IPS-NIHi11 (cell line): ENCODE measurements around the gene RUSC1.
"Not testable (repeated sequence)": the region's sequence is repeated elsewhere in the genome, so short reads cannot be mapped to it uniquely, and the experiment has no call there.

Source experiments
- DNase-seq: peaks from one replicate; pipeline ENCODE4 v3.0.0; 2012; ENCODE audit warnings: mixed read lengths, low spot score

The RUSC1 gene

DNA sequence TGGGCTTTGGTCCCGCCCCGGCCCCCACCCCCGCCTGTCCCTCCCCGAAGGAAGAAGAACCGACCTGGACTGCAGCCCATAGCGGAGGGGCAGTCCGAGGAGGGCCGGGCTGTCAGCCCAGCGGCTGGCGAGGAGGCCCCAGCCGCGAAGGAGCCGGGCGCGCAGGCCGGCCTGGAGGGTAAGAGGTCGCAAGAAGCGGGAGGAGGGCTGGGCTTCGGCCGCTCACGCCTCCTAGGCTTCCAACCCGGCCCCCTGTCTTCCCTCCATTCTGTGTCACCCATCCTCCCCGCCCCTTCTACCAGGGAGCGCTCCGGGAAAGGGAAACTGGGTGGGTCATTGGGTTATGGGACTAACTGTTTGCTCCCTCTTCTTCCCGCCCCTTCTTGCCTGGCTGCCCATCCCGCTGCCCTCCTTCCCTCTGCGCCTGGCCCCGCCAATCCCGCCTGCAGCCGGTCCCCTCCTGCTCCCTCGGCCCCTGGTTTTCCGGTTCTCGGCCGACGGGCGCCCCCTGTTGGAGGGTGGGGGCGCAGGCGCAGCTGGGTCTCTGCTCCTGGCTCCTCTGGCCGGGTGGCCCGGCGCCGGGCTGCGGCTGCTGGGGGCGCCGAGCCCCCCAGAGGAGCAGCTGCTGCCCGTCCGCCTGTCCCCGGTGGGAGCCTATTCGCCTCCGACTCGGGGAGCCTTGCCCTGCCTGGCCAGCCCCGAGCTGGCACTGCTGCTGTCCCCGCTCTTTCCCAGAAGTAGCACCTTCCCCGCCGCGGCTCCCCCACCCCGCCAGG is 2.4 kb downstream of the RUSC1 start:
- DNase-seq, result peak; percentile 91

DNA sequence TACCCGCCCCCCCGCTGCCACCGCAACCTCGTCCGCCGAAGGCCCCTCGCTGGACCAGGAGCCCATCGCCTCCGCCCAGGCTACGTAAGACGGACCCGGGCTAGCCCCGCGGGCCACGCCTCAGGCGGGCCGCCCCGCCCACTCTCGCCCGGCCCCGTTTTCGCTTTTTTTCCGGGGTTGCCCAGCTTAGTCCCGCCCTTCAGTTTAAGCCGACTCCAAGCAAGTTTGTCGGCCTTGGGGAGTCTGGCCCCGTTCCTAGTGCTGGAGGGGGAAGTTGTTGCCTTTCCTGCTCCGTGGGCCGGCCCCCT is 3.0 kb downstream of the RUSC1 start:
- DNase-seq, result peak; percentile 91

DNA sequence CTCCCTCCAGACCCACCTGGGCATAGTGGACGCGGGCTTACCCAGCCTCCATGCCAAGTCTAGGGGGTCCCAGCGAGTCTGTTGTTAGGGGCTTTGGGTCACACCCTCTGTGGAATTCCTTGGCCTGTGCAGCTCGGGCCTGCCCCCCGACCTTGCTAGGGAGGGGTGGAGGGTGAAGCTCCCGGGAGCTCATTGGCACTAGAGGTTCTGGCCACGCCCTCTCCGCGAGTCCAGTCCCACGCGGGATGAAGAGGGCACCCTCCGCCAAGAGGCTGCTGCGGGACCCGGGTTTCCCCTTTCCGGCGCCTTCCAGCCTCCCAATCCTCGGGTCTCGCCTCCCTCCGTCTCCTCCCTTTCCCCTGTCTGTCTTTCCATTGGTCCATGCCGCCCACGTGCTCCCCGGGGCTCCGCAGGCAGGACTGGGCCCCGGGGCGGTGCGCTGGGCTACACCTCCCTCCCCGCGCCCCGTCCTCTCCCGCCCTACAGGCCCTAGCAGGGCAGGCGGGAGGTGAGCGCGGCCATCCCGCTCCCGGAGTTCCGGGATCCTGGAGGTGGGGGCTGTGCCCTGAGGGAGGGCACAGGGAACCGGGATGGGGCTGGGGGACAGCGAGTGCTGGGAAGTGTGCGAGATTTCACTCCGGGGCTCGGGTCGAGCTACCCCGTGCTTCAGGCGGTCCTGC is 3.5 kb downstream of the RUSC1 start:
- DNase-seq, result peak; percentile 96

DNA sequence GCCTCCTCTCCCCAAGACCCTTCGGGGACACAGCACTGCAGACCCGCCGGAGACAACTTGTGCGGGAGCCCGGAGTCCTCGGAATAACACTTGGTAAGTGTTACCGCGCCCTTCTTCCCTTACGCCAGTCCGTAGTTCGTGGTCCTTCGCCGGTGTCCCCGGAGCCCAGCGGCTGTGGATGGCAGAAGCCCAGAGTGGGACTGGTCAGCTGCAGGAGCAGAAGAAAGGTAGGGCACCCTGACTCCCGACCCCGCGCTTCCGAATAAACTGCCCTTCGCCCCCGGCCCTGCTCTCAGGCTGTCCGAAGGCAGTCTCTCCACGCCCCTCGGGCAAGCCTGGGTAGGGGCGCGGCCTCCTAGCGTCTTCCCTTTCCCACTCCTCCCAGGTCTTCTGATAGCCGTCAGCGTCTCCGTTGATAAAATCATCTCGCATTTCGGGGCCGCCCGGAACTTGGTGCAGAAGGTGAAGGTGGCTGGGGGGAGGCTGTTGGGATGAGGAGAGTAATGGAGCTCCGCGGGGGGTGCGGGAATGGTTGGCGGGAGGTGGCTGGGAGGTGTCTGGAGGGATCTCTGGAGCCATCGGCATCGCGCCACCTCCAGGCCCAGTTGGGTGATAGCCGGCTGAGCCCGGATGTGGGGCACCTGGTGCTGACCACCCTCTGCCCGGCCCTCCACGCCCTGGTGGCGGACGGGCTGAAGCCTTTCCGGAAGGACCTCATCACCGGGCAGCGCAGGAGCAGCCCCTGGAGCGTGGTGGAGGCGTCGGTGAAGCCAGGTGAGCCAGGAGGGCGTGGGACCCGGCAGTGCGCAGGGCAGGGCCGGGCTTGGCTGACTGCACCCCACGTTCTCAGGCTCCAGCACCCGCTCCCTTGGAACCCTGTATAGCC is 4.3 kb downstream of the RUSC1 start:
- DNase-seq, result peak; percentile 91

DNA sequence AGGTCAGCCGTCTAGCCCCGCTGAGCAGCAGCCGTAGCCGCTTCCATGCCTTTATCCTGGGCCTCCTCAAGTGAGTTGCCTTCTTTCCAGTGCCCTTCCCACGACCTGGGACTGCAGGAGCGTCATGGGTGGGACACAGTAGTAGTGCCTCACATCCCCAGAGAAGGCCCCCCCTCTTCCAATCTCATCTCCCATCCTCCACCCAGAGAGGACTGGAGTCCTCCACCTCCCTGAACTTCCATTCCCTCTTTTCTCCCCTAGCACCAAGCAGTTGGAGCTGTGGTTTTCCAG is 4.9 kb downstream of the RUSC1 start:
- no peak for DNase-seq

DNA sequence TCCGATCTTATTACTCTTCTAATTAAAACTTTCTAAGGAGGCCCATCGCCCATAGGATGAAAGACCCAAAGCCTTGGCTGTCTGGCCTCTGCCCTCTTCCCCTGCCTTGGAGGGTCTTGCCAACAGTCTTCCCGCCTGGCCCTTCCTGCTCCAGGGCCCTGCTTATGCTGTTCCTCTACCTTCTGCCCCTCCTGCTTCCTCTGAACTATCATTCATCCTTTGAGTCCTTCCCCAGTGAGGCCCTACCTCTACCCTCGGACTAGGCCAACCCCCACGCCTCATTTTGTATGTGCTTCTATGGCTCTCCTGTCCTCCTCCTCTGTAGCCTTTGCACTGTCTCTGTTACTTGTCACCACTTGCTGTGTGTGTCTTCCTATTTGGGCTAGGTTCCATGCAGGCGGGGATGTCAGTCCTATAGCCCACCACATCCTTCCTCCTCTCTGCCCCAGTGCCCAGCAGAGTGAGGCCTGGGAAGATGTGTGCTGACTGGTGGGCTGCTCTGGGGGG is 5.4 kb downstream of the RUSC1 start:
- DNase-seq, result no peak

DNA sequence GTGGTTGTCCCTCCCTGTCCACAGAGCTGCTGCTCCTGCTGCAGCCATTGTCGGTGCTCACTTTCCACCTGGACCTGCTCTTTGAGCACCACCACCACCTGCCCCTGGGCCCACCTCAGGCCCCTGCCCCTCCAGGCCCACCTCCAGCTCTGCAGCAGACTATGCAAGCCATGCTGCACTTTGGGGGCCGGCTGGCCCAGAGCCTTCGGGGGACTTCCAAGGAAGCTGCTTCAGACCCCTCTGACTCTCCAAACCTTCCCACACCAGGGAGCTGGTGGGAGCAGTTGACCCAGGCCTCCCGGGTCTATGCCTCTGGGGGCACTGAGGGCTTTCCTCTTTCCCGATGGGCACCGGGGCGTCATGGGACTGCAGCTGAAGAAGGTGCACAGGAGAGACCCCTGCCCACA is 5.9 kb downstream of the RUSC1 start:
- no peak for DNase-seq

DNA sequence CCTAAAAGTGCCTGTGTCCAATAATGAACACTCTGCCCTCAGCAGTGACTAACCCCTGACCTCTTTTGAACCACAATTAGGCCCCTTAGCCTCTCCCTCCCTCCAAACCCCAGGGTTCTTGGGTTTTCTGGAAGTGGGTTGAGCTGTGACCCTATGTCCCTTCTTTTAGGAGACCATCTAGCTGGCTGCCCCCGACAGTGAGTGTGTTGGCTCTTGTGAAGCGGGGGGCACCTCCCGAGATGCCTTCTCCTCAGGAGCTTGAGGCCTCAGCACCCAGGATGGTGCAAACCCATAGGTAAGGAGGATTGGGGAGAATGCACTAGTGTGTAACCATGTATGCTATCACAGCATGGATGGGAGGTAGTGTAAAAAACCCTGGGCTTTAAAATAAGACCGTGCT is 7.3 kb downstream of the RUSC1 start:
- no peak for DNase-seq

DNA sequence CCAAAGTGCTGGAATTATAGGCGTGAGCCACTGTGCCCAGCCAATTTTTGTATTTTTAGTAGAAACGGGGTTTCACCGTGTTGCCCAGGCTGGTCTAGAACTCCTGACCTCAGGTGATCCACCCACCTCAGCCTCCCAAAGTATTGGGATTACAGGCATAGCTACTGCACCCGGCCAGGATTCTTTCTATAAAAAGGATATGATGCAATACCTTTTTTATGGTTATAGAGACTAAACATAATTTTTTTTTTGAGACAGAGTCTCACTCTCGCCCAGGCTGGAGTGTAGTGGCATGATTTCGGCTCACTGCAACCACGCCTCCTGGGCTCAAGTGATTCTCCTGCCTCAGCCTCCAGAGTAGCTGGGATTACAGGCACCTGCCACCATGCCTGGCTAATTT is 8.2 kb downstream of the RUSC1 start:
- not testable (repeated sequence) for DNase-seq

DNA sequence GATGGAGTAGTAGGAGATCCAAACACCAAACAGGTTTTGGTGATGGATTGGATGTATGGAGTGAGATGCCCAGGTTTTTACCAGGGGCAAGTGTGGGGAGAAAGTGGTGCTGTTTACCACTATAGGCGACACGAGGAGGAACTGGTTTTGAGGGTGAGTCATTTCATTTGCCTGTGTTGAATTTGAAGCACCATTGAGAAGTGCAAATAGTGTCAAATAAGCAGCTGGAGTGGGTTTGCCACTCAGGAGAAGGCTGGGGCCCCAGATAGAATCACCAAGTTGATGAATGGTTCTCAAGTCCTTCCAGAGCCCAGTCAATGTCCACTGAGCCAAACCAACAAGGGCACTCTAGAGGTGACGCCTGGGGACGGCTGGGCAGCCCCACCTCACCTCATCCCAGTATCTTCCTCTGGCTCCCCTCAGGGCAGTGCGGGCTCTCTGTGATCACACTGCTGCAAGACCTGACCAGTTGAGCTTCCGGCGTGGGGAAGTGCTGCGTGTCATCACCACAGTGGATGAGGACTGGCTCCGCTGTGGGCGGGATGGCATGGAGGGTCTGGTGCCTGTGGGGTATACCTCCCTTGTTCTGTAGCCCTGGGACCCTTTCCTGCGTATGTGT is 9.4 kb downstream of the RUSC1 start:
- no peak for DNase-seq

DNA sequence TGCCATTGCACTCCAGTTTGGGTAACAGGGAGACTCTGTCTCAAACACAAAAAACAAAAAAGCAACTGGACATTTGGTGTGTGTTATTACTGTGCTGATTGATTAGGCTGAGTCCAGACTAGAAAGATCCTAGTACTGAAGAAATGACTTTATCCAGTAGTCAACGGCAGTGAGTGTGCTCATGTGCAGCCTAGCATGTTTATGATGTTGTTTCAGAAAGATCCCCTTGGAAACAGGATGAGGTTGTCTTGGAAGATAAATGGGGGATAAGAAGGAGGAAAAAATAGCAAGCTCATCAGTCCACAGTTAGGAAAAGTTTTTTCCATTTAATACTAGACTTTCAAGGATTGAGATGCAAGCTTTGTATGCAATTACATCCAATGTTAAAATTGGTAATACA is 14.3 kb downstream of the RUSC1 start:
- no peak for DNase-seq

DNA sequence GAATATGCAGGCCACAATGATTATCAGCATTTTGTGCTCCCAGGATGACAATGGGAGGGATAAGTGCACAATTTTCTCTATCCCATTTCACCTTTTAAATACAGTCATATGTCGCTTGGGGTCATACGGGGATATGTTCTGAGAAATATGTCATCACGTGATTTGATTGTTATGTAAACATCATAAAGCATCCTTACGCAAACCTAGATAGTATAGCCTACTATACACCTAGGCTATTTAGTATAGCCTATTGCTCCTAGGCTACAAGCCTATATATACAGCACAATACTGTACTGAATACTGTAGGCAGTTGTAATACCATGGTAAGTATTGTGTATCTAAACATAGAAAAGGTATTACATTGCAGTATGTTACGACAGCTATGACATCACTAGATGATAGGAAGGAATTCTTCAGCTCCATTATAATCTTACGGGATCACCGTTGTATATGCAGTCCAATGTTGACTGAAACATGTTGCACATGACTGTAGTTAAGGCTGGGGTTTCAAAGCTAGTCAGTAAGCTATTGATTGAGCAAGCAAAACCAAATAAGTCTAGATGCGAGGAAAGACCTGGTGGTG is 18.9 kb downstream of the RUSC1 start:
- DNase-seq, result no peak

DNA sequence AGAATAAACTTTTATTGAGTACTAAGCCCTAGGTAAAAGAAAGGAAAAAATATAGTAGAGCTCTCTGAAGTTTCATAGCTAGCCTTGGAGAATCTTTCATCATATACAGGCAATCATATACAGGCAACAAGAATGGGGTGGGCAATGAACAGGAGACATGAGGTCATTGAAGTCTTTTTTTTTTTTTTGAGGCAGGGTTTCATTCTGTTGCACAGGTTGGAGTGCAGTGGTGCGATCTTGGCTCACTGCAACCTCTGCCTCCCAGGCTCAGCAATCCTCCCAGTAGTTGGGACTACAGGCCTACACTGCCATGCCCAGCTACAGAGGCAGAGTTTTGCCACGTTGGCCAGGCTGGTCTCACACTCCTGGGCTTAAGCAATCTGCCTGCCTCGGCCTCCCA is 22.1 kb downstream of the RUSC1 start:
- DNase-seq, result no peak

DNA sequence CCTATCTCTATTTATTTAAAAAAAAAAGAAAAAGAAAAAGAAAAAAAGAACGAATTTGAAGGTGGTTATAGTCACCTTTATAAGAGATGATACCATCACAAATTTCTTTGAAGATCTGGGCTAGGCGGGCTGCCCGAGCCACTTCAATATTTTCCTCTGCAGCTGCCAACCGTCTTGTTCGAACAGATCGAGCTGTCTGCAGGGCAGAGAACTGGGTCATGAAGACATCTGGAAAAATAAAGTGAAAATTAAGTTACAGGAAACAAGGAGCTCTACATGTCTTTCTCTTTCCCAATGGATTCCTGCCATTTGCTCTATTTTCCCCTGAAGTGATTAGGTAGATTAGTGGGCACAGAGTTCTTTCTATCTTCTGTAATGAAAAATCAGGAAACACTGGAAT is 31.9 kb downstream of the RUSC1 start:
- no peak for DNase-seq

DNA sequence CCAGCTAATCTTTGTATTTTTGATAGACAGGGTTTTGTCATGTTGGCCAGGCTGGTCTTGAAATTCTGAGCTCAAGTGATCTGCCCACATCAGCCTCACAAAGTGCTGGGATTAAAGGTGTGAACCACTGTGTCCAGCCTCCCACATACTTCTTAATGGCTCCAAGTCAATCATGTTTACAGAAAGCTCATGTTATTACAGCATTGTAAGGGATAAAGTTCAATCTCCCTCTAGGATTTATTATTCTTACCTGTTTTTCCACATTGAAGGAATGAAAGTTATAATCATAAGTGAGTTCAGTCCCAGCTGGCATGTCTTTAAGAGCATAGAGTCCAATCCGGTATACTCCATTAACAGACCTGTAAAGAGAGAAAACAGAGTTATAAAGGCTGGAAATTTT is 39.4 kb downstream of the RUSC1 start:
- no peak for DNase-seq

DNA sequence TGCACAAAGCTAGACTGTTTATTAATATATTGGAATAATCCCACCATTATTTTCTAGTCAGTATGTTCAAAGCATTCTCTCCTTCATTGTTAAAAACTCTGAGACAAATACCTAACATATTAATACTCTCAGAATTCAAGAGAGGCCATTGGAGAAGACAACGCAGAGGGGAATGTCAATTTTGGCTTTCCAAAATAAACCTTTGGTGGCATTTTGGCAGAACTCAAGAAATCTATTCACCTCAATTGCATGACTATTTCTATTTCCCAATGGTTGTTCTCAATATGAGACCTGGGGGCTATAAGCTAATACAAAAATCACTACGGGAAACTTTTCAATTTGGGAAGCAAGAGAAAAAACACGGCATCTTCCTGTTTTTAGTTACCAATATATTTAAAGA is 58.5 kb downstream of the RUSC1 start:
- DNase-seq, result no peak

DNA sequence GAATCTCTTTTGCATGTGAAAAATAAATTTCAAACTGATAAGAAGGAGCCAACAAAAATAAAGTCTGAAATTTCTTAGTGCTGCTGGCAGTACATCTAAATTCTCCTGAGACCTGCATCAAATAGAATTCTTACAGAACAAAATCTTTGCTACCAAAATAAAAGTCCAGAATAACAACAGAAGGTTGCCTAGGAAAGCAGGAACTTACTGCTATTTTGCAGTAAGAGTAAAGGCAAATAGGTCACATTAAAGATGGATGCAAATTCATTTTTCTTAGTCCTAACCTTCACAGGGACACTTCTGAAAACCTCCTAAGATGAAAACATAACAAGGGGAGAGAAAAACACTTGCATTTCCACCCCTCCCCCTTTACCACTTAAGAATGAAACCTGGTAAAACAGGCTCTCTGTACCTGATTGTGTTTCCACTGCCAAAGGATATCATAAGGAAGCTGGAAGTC is 59.0 kb downstream of the RUSC1 start:
- DNase-seq, result peak; percentile 29
